BJ (cell line): ENCODE measurements around the gene NRBP1. TPM values are rescaled to one million over a fixed set of nuclear protein-coding genes. Genes with fewer than 3 reads are reported as not detected.

Experiments used
- CTCF ChIA-PET: fragments of 350-600 bp; formaldehyde crosslinking; extraction: SDS; loops from one replicate; lab custom pipeline; 2021; ENCODE audit warnings: antibody characterized with exemption, inconsistent platforms; lab: Yijun Ruan, JAX
- POLR2A ChIA-PET: fragments of 300-600 bp; sonication (Branson Sonifier 250); formaldehyde crosslinking; extraction: SDS; loops from one replicate; lab custom pipeline; 2021; ENCODE audit warnings: antibody characterized with exemption; lab: Charles Lee
- DNase-seq: peaks from one replicate; pipeline ENCODE4 v3.0.0-alpha.2; 2011; ENCODE audit warnings: low read depth
- H3K27me3 ChIP-seq: 2 replicates; pipeline ENCODE4 v1.6.0; 2011; ENCODE audit warnings: low read length; ENCODE audit not compliant: control insufficient read depth, insufficient read depth
- H3K36me3 ChIP-seq: 2 replicates; pipeline ENCODE4 v1.5.1; 2011; ENCODE audit warnings: low read length; ENCODE audit not compliant: control insufficient read depth, insufficient read depth
- H3K4me3 ChIP-seq: 2 replicates; pipeline ENCODE4 v1.5.1; 2011; ENCODE audit warnings: low read depth, mild to moderate bottlenecking, control low read depth, low read length
- polyA plus RNA-seq: library from polyadenylated mRNA; depleted of rRNA; stranded (reverse); fragments of >200 nt; gene quantifications from 2 replicates; pipeline ENCODE4 v1.2.3, GENCODE V29; 2011; rRNA removed
- small RNA-seq: library from RNA; depleted of rRNA; stranded (forward); fragments of <200 nt; gene quantifications from one replicate; pipeline ENCODE3, GENCODE V24; 2012; ENCODE audit warnings: low replicate concordance, low read depth; ENCODE audit not compliant: insufficient read length
- TF ChIP-seq, protein P1 (sequence below): IDR thresholded peaks from 2 replicates; pipeline ENCODE4 v1.5.1; 2011; ENCODE audit warnings: low read depth, mild to moderate bottlenecking, control low read depth, inconsistent platforms, low read length, moderate library complexity; ENCODE audit not compliant: insufficient read depth

The NRBP1 gene
- polyA plus RNA-seq, 1 experiment: 270 TPM

DNA sequence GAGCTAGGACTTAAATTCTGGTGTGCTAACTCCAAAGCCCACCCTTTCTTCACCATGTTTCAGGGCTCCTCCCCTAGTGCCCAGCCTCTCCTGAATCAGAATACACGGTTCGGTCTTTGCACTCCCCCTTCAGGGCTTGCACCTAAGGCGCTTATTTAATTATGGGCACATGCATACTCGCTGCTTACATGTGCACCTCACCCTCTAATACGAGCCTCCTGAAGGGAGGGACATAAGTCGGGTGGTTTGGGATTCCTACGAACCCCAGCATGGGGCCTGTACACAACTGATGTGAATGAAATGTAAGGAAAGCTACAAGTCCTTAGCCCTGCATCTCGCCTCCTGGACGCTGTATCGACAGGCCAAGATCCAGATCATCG lies 60.7 kb downstream of the NRBP1 start:
- peak overlapping the region; percentile 70 for H3K4me3 ChIP-seq
- no peak for DNase-seq
- ChIA-PET POLR2A (no interaction called here), CTCF (no interaction called here)
- H3K27me3 ChIP-seq: no peaks in the 10 kb centered on the region
- no peaks in the 10 kb centered on the region; the same call in 1 of the 2 replicates for H3K36me3 ChIP-seq
- TF ChIP-seq, protein P1, sequence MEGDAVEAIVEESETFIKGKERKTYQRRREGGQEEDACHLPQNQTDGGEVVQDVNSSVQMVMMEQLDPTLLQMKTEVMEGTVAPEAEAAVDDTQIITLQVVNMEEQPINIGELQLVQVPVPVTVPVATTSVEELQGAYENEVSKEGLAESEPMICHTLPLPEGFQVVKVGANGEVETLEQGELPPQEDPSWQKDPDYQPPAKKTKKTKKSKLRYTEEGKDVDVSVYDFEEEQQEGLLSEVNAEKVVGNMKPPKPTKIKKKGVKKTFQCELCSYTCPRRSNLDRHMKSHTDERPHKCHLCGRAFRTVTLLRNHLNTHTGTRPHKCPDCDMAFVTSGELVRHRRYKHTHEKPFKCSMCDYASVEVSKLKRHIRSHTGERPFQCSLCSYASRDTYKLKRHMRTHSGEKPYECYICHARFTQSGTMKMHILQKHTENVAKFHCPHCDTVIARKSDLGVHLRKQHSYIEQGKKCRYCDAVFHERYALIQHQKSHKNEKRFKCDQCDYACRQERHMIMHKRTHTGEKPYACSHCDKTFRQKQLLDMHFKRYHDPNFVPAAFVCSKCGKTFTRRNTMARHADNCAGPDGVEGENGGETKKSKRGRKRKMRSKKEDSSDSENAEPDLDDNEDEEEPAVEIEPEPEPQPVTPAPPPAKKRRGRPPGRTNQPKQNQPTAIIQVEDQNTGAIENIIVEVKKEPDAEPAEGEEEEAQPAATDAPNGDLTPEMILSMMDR: 0 out of 2 replicates have a peak, but pooled peaks have one; percentile 15

DNA sequence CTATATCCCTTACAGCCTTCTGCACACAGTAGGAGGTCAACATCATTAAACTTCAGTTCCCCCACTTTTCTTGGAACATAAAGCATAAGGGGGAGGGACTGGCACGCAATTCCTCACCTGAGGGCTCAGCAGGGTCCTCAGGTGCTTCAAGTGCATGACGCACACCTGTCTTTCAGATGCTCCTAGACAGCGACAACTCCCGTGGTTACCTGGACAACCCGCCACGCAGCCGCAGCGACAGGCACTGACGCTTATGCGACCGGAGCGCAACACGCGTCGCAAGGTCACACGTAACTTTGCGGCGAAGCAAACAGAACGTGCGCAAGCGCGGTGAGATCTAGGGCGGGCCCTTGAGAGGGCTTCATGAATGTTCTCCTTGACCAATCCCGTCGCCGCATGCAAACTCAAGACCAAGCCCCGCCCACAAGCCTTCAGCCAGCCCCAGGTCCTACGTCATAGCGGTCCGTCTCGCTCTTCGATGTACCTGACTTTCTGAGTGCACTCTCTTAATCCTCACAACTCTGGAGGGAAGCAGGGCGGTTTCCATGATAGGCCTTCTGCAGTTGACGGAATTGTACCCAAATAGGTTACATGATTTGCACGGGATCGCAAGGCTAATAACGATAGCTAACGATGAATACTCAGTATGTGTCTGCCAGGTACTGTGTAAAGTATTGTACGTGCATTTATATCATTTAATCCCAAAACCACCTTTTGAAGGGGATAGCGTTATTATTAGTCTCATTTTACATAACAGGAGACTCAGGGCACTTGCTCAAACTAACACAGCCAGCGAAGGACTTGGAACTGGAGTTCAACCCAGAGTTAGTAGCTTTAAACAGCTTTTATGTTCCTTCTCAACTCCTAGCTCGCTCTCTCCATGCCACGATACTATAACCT lies 61.3 kb downstream of the NRBP1 start, which contains the start of gene IFT172:
TSS of gene IFT172 (minus strand) at position 246 of the 900 bp plus-strand sequence. CDS start at position 156, 90 bp downstream.
- Histone ChIP-seq H3K4me3 (peak within 1 kb of the TSS; percentile 70), H3K36me3 (no peaks in the 10 kb centered on the region; the same call in 1 of the 2 replicates), H3K27me3 (no peaks in the 10 kb centered on the region)
- DNase-seq: peak; percentile 91
- TF ChIP-seq, protein P1: no peak
- ChIA-PET POLR2A (interaction anchor here (0.6 to 1.0 kb wide), 2 partner anchors 167 to 187 kb away, joined by 3 to 6 read pairs; no protein-coding TSS in a partner anchor), CTCF (no interaction called here)

Small RNA genes within 50 kb of the gene (small RNA-seq; reads per million reads assigned to genes)
- not detected for gene RNU6-986P

Other genes starting within 250 kb of the NRBP1 start
- gene ATRAID, start 216.6 kb upstream of the NRBP1 start, polyA plus RNA-seq: 217 and 268 TPM in 2 replicates
- 22.3 and 33.7 TPM in 2 replicates for gene SLC5A6, start 216.4 kb upstream of the NRBP1 start, polyA plus RNA-seq
- 12.4 and 26.6 TPM in 2 replicates for gene CAD, start 211.3 kb upstream of the NRBP1 start, polyA plus RNA-seq
- 0.06 and 0.10 TPM in 2 replicates for gene SLC30A3, start 165.6 kb upstream of the NRBP1 start, polyA plus RNA-seq
- gene DNAJC5G, start 153.2 kb upstream of the NRBP1 start, polyA plus RNA-seq: not detected in 2 replicates
- gene TRIM54, start 146.2 kb upstream of the NRBP1 start, polyA plus RNA-seq: 0.05 TPM in 1 of 2 replicates, not detected in the other
- 0.17 and 0.34 TPM in 2 replicates for gene UCN, start 120.2 kb upstream of the NRBP1 start, polyA plus RNA-seq
- 177 and 188 TPM in 2 replicates for gene MPV17, start 105.5 kb upstream of the NRBP1 start, polyA plus RNA-seq
- gene GTF3C2, start 71.9 kb upstream of the NRBP1 start, polyA plus RNA-seq: 32.1 and 39.0 TPM in 2 replicates
- gene EIF2B4, start 58.3 kb upstream of the NRBP1 start, polyA plus RNA-seq: 39.6 and 42.8 TPM in 2 replicates
- 134 and 154 TPM in 2 replicates for gene SNX17, start 58.0 kb upstream of the NRBP1 start, polyA plus RNA-seq
- 8.4 and 12.2 TPM in 2 replicates for gene ZNF513, start 47.9 kb upstream of the NRBP1 start, polyA plus RNA-seq
- 45.8 and 48.3 TPM in 2 replicates for gene PPM1G, start 19.0 kb upstream of the NRBP1 start, polyA plus RNA-seq
- gene KRTCAP3, start 13.8 kb downstream of the NRBP1 start, polyA plus RNA-seq: 0.44 and 0.47 TPM in 2 replicates
- gene IFT172, start 61.1 kb downstream of the NRBP1 start, polyA plus RNA-seq: 19.0 and 20.3 TPM in 2 replicates
- 6.9 and 8.9 TPM in 2 replicates for gene FNDC4, start 66.6 kb downstream of the NRBP1 start, polyA plus RNA-seq
- gene GCKR, start 68.2 kb downstream of the NRBP1 start, polyA plus RNA-seq: 0.47 and 0.54 TPM in 2 replicates
- gene ZNF512, start 154.4 kb downstream of the NRBP1 start, polyA plus RNA-seq: 19.2 and 31.8 TPM in 2 replicates
- gene CCDC121, start 200.4 kb downstream of the NRBP1 start, polyA plus RNA-seq: 0.58 and 0.86 TPM in 2 replicates
- 40.8 and 61.0 TPM in 2 replicates for gene GPN1, start 200.4 kb downstream of the NRBP1 start, polyA plus RNA-seq
- 43.5 and 52.0 TPM in 2 replicates for gene SUPT7L, start 235.0 kb downstream of the NRBP1 start, polyA plus RNA-seq
- 8.8 and 10.1 TPM in 2 replicates for gene SLC4A1AP, start 235.3 kb downstream of the NRBP1 start, polyA plus RNA-seq